ENCODE results near the gene SCO1. TPM values are rescaled to one million over a fixed set of nuclear protein-coding genes. Genes with fewer than 3 reads are reported as not detected.

The SCO1 gene
- total RNA-seq (2022; extraction: Qiagen RNA extraction; ENCODE audit: low read depth) = 51.4 to 64.5 TPM (median 59.7 TPM) in 5 replicates

DNA sequence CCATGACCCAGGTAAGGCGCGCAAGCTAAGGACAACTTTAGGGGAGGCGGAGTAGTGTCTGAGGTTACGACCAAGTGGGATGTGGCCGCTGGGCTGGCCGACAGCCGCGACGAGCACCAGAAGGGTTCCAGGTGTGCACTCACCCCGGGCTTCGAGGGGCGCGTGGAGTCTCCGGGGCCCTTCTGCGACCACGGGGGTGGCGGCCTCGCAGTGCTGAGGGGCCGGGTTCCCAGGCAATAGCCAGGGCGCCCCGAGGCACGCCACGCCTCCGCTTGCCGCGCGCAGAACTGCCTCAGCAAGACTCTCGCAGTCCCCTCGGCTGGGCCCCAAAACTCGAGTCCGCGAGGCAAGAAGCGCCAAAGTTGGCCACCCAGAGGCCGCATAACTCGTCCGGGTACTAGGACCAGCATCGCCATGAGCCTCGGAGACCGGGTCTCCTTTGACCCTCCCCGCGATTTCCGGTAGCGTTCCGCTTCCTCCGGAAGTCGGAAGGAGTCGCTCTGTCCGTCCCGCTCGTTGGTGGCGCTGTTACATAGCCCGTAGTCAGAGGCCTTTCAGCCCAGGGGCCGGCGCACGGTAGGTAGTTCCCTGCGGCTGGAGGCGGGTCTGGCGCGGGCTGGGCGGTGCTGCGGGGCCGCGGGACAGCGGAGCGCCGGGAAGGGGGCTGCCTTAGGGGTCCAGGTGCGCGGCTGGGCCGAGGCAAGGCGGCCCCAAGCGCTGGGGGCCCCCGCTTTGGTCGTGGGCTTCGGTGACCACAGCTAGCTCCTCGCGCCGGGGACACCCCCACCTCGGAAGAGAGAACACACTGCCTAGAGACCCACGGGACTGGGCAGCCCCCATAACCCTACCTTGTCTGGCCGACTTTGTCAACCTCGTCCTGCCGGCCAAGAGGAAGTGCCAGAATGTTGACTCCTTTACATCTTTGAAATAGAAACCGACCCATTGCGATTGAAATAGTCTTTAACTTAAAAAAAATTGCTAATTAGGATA lies at the start of gene SCO1, which contains the start of gene ADPRM:
SCO1 (minus strand) TSS at position 442 of the 990 bp plus-strand sequence; CDS start at position 416, 26 bp downstream.
ADPRM (plus strand) TSS at position 503 of the 990 bp plus-strand sequence. CDS start 7,333 bp downstream, outside the sequence.

DNA sequence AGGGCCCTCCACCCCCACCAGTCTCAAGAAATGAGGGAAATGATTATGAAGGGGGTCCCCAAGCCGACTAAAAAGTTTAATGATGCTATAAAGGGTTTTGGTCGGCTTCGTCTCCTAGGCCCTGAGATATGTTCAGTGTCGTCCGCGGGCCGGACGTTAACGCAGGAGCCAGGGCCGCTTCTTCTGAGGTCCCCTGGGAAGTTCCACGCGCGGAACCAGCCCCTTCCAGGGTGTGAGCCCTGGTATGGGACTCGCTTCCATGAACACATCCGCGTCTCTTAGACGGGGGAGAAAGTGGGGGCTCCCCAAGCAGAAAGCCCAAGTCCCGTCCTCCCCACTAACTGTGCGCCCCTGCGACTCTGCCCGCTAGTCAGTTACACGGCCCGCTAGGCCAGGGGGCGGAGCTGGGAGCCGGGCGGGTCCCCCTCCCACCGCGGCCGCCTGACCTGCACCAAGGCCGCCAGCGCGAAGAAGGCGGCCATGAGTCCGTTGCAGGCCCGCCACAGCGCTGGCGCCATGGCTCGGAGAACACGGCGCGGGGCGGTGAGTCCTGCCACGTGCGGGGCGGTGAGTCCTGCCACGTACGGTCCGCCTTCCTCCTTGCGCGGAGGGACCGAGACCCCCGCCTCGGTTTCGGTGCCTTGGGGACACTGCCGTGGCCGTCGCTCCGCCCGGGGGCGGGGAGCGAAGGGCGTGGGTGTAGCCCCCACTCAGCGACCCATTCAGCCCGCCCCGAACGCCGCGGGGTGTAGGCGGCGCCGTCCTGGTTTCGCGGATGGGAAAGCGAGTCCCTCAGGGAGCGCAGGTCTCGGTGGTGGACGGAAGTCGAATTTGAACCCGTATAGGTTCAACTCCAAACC lies 32.2 kb upstream of the SCO1 start, which contains the start of gene TMEM220:
TMEM220 (minus strand) TSS at position 690 of the 860 bp plus-strand sequence; CDS start at position 518, 172 bp downstream.

DNA sequence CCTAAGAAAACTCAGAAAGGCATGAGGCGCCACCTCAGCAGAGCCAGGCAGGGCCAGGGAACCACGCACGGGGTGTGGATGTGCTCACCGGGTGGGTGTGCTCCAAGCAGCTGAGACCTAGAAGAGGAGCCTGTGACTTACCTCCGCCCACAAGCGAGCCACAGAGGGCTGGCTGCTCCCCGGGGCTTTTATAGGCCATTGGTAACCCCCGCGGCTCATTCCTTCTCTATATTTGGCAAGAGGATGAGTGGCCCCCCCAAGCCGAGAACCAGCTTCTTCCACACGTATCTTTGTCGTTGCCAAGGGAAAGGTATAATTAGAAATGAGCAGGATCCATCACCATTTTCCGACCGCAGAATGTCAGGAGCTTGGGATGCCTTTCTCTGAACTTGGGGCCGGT lies 40.2 kb downstream of the SCO1 start, which contains the start of gene MYH3:
MYH3 (minus strand) TSS at position 162 of the 400 bp plus-strand sequence. CDS start 2,245 bp downstream, outside the sequence.

Other genes starting within 250 kb of the SCO1 start
- gene MYH4, start 228.0 kb downstream of the SCO1 start, total RNA-seq (2022; extraction: Qiagen RNA extraction; ENCODE audit: low read depth) = not detected in 5 replicates
- not detected in 5 replicates for gene MYH1, start 179.0 kb downstream of the SCO1 start, total RNA-seq (2022; extraction: Qiagen RNA extraction; ENCODE audit: low read depth)
- not detected in 5 replicates for gene MYH2, start 147.9 kb downstream of the SCO1 start, total RNA-seq (2022; extraction: Qiagen RNA extraction; ENCODE audit: low read depth)
- gene MYH3, start 40.2 kb downstream of the SCO1 start, total RNA-seq (2022; extraction: Qiagen RNA extraction; ENCODE audit: low read depth) = 0.77 to 1.8 TPM (median 0.91 TPM) in 5 replicates
- 5.7 to 8.7 TPM (median 8.2 TPM) in 5 replicates for gene ADPRM, start 61 bp upstream of the SCO1 start, total RNA-seq (2022; extraction: Qiagen RNA extraction; ENCODE audit: low read depth)
- gene TMEM220, start 32.5 kb upstream of the SCO1 start, total RNA-seq (2022; extraction: Qiagen RNA extraction; ENCODE audit: low read depth) = 2.2 to 3.6 TPM (median 2.7 TPM) in 5 replicates
- not detected in 5 replicates for gene TMEM238L, start 106.6 kb upstream of the SCO1 start, total RNA-seq (2022; extraction: Qiagen RNA extraction; ENCODE audit: low read depth)
- not detected in 5 replicates for gene PIRT, start 140.6 kb upstream of the SCO1 start, total RNA-seq (2022; extraction: Qiagen RNA extraction; ENCODE audit: low read depth)